Dedifferentiated amniotic fluid mesenchymal stem cell (primary cell): Measurements from ENCODE around the gene TRAPPC14.
A peak's percentile ranks its signal among the peaks of the same experiment; 100 is the strongest.
"Not testable (repeated sequence)": the region's sequence is repeated elsewhere in the genome, so short reads cannot be mapped to it uniquely, and the experiment has no call there.

Experiments used
- DNase-seq: peaks from one replicate; pipeline ENCODE4 v3.0.0-alpha.2; 2016; ENCODE audit errors: extremely low spot score

TRAPPC14 gene, protein sequence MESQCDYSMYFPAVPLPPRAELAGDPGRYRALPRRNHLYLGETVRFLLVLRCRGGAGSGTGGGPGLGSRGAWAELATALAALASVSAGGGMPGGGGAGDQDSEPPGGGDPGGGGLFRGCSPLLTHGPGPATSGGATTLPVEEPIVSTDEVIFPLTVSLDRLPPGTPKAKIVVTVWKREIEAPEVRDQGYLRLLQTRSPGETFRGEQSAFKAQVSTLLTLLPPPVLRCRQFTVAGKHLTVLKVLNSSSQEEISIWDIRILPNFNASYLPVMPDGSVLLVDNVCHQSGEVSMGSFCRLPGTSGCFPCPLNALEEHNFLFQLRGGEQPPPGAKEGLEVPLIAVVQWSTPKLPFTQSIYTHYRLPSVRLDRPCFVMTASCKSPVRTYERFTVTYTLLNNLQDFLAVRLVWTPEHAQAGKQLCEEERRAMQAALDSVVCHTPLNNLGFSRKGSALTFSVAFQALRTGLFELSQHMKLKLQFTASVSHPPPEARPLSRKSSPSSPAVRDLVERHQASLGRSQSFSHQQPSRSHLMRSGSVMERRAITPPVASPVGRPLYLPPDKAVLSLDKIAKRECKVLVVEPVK

GRCh38 chr7:100158229-100159098 lies at the start of gene TRAPPC14:
TRAPPC14 (minus strand) TSS chr7:100158723; CDS start chr7:100158499, 224 bp downstream.
- peak; percentile 61 for DNase-seq

- DNase-seq, result no peak
Observed at GRCh38 chr7:100204454-100204853, 45.9 kb upstream of the TRAPPC14 start.

- DNase-seq, result no peak
Observed at GRCh38 chr7:100200693-100201092, 42.2 kb upstream of the TRAPPC14 start.

GRCh38 chr7:100198266-100198665 lies 39.7 kb upstream of the TRAPPC14 start:
- no peak for DNase-seq

DNA sequence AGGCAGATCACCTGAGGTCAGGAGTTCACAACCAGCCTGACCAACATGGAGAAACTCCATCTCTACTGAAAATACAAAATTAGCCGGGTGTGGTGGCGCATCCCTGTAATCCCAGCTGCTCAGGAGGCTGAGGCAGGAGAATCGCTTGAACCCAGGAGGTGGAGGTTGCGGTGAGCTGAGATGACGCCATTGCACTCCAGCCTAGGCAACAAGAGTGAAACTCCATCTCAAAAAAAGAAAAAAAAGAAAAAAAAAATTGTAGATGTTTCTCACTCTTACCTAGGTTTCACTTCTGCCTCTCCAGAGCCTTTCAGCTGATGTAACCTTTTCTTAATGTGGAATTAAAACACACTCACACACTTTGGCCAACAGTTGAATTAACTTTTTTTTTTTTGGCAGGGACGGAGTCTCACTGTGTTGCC lies 37.4 kb upstream of the TRAPPC14 start:
- DNase-seq, result not testable (repeated sequence)

DNA sequence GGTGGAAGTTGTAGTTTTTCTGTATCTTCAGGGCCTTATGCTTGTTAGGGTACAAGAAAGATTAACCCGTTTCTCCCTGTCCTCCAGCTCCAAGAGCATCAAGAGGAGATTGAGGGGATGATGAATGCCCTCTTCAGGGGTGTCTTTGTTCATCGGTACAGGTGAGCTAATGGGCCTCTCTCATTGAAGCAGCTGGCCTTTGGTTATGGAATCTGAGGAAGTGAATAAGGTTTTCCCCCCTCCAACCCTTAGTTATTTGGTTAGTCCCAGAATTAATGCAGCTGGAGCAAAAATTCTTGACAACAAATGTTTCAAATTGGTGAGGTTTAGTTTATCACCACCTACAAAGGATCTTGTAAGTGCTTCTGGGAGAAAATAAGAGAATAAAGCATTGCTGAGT lies 36.7 kb upstream of the TRAPPC14 start:
- DNase-seq, result no peak

- no peak for DNase-seq
Observed at GRCh38 chr7:100192969-100193368, 34.4 kb upstream of the TRAPPC14 start.

DNA sequence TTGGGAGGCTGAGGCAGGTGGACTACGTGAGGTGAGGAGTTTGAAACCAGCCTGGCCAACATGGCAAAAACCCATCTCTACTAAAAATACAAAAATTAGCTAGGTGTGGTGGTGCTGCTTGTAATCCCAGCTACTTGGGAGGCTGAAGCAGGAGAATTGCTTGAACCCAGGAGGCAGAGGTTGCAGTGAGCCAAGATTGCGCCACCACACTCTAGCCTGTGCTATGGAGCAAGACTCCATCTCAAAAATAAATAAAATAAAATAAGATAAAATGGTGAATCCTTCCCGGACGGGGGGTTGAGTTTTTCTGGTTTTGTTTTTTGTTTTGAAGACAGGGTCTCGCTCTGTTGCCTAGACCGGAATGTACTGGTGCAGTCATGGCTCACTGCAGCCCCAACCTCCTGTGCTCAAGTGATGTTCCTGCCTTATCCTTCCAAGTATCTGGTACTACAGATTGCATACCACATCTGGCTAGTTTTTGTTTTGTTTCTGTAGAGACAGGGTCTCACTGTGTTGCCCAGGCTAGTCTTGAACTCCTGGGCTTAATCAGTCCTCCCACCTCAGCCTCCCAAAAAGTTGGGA lies 33.8 kb upstream of the TRAPPC14 start:
- not testable (repeated sequence) for DNase-seq

GRCh38 chr7:100191775-100192174 lies 33.3 kb upstream of the TRAPPC14 start:
- DNase-seq, result no peak

GRCh38 chr7:100190048-100190711 lies 31.7 kb upstream of the TRAPPC14 start:
- DNase-seq, result peak; percentile 42

GRCh38 chr7:100189061-100189460 lies 30.5 kb upstream of the TRAPPC14 start:
- no peak for DNase-seq

- DNase-seq, result no peak
Observed at GRCh38 chr7:100185726-100186125, 27.2 kb upstream of the TRAPPC14 start.

DNA sequence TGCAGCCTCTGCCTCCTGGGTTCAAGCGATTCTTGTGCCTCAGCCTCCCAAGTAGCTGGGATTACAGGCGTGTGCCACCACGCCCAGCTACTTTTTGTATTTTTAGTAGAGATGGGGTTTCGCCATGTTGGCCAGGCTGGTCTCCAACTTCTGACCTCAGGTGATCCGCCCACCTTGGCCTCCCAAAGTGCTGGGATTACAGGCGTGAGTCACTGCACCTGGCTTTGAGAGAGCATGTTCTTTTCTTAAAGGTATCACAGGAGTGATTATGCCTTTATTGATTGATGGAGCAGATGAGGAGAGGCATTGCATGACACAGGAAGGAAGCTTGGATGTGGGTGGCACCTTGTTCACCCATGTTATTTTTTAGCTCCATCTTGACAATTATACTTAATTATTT lies 24.6 kb upstream of the TRAPPC14 start:
- not testable (repeated sequence) for DNase-seq

DNA sequence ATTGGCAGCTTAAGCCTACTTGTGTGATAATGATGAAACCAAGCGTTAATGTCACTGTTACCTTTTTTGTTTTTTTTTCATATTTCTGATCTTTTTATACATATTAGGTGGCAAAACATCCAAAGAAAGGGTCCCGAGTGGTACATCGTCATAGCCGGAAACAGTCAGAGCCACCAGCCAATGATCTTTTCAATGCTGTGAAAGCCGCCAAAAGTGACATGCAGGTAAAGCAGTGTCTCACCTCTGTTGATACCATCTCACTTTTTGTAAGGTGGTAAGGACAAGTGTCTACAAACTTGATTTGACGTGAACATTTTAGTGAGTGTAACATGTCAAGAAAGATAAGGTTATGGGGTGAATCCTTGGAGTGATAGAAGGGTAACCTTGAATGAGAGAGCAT lies 24.1 kb upstream of the TRAPPC14 start:
- not testable (repeated sequence) for DNase-seq

GRCh38 chr7:100180084-100180483 lies 21.6 kb upstream of the TRAPPC14 start:
- not testable (repeated sequence) for DNase-seq

DNA sequence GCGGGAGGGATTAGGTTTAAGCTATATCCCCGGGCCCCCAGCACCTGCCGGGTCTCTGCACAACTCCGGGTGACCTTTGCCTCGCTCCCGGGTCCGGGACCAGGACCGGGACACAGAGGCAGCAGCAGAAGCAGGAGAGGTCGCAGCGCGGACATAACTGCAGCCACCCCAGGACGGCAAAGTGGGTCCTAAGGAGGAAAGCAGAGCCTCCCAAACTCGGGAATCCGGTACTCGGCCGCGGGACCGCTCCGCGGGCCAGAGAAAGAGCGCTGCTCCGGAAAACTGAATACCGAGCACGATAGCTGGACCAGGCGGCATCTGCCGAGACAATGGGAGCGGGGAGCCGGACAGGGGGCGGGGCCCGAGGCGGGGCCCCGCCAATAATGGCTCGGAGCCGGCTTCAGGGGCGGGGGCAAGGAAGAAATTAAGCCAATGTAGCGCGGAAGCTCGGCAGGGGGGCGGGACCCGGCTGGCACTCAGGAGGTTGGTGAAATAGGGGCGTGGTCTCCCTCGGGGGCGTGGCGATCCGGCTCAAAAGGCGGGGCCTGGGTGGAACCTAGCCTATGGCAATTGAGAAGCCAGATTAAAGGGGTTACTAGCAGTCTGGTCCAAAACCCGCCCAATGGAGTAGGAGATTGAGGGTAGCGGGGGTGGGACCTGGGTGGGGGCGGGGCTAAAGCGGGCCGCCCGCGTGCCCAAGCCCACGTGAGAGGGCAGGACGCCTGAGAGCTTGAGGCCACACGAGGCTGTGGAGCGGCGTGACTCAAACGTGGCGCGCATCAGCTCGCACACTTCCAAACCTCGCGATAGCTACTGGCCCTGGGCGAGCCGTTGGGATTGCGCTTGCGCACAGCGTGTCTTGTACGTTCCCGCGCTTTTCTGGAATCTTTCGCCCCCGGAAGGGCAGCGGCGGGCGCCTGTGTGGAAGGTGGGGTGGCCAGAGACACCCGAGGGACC lies 18.8 kb upstream of the TRAPPC14 start, which contains the start of the genes GPC2 and STAG3:
Gene GPC2, minus strand, starts transcription at position 337 of the 957 bp plus-strand sequence. Its CDS starts 182 bp downstream, at position 155.
Gene STAG3, plus strand, starts transcription at position 874 of the 957 bp plus-strand sequence. CDS start 2,639 bp downstream, outside the sequence.
- peak; percentile 95 for DNase-seq

DNA sequence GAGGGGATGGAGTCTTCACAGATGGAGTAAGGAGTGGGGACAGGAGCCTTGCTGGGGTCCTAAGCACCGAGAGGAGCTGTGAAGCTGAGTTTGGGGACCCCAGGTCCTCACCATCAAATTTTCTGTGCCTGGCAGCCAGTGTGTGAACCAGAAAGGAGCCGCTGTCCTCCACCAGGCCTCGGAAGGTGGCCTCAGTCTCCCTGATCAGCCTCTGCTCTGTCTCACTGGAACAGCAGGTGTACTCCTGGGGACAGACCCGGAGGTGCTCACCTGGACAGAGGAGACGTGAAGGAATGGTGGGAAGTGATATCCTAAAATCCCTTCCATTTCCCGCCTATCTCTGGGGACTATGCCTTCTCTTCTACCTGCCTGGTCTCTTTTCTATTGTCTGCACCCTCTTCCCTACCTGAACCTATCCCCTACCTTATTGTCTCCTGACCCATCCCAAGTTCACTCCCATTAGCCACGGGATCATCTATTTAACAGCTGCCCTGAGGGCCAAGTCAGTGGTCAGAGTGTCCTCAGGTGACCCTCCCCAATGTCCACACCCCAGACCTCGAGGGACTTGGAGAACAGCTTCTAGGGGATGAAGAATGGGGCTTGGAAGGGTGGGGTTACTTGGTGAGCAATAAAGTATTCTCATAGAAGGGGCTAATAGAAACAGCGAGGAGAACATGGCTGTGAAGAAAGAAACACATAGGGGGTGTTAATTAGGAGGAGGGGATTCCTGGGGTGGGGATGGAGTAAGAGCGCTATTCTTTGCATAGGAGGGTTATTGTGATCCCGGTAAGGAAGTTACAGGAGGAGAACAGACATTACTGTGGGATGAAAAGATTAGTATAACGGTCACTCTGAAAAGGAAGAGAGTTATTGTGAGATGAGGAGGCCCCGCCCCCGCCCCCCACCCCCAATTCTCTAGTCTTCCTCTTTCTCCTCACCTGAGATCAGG lies 17.8 kb upstream of the TRAPPC14 start:
- DNase-seq, result no peak

DNA sequence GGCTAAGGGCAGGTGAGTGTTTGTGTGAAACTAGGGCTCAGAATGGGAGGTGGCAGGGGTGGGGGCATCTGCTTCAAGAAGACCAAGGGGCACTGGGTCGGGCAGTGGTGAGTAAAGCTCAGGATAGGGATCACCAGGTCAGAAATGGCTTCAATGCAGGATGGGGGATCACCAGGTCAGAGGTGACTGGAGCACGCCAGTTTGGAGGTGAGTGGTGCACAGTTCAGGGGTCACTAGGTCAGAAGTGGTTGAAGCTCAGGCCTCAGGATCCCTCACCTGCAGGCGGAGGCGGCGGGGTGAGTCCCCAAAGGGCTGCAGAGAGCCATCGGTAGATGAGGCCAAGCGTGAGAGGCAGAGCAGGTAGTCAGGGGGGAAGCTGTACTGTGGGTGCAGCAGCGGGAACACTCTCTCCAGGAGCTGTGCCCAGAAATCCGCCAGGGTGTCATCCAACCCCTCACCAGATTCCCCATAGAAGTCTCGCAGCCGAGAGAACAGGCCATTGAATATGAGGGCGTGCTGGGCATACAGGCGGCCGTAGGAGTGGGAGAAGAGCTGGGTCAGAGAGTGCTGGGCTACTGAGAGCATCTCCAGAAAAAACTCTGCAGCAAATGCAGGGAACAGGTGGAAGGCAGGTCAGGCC lies 16.9 kb upstream of the TRAPPC14 start:
- DNase-seq, result no peak
